Gastrocnemius medialis (tissue), 4 donors: ENCODE measurements around the gene CDC25A. TPM values are rescaled to one million over a fixed set of nuclear protein-coding genes. Genes with fewer than 3 reads are reported as not detected.

Experiments used
- ATAC-seq, 2 donors: fragments of 150-250 bp; one replicate each; pipeline ENCODE4 v1.9.1; 2016
- DNase-seq, 2 donors: peaks; one replicate each; pipeline ENCODE4 v3.0.0-alpha.2; 2019
- H3K27ac ChIP-seq, 4 donors: fragments of 200-600 bp; sonication (generic); 1 replicate in 1 of 4; 2 replicates in 3 of 4; pipeline ENCODE4 v1.5.1; 2016 to 2018; ENCODE audit warnings: mild to moderate bottlenecking in 2 of 4, moderate library complexity in 1 of 4
- H3K27me3 ChIP-seq, 3 donors: fragments of 200-600 bp; sonication (generic) in 2 of 3; 1 replicate in 1 of 3; 2 replicates in 2 of 3; pipeline versions ENCODE4 v1.5.1 to v1.6.0; 2016 to 2019; ENCODE audit warnings: mild to moderate bottlenecking in 1 of 3, moderate library complexity in 1 of 3
- H3K36me3 ChIP-seq, 2 donors: fragments of 200-600 bp; sonication (generic) in 1 of 2; one replicate each; pipeline ENCODE4 v1.5.1; 2017 to 2018
- H3K4me1 ChIP-seq, 2 donors: fragments of 200-600 bp; sonication (generic) in 1 of 2; one replicate each; pipeline ENCODE4 v1.5.1; 2016 to 2017; ENCODE audit warnings: mild to moderate bottlenecking in 2 of 2
- H3K4me3 ChIP-seq, 4 donors: fragments of 200-600 bp; sonication (generic) in 3 of 4; 1 replicate in 1 of 4; 2 replicates in 3 of 4; pipeline ENCODE4 v1.5.1; 2016 to 2019; ENCODE audit warnings: mild to moderate bottlenecking in 2 of 4
- H3K9me3 ChIP-seq, 3 donors: fragments of 200-600 bp; sonication (generic) in 2 of 3; 1 replicate in 1 of 3; 2 replicates in 2 of 3; pipeline ENCODE4 v1.5.1; 2016 to 2019
- CTCF ChIP-seq, 5 experiments: fragments of 450-650 bp in 3 of 5; fragments of 200-600 bp in 2 of 5; sonication (generic) in 2 of 5; IDR thresholded peaks in 4 of 5; conservative IDR thresholded peaks in 1 of 5; 1 replicate in 4 of 5; 2 replicates in 1 of 5; pipeline ENCODE4 v1.5.1; 2016 to 2019; ENCODE audit warnings: antibody characterized with exemption in 5 of 5, mild to moderate bottlenecking in 3 of 5, moderate library complexity in 3 of 5
- POLR2A ChIP-seq, 2 donors: fragments of 450-650 bp; IDR thresholded peaks; one replicate each; pipeline ENCODE4 v1.6.1; 2017; ENCODE audit warnings: antibody characterized with exemption in 2 of 2, mild to moderate bottlenecking in 2 of 2, moderate library complexity in 2 of 2
- in situ Hi-C, 4 donors: fragments of 200-750 bp; cut with MboI; loops; one replicate each; pipeline versions ENCODE4 v1.15.0 to v1.8.0; 2017; ENCODE audit warnings: low sequenced_read_pairs in 4 of 4
- intact Hi-C: fragments of 100-400 bp; cut with DNase I; formaldehyde crosslinking; loops from one replicate; pipeline ENCODE4 v1.15.1; 2023; ENCODE audit warnings: low total_unique reads
- total RNA-seq, 4 donors: library from RNA; depleted of rRNA; stranded (reverse); fragments of >200 nt; gene quantifications; one replicate each; pipeline versions ENCODE4 v1.1.0 to v1.2.3, GENCODE V29; 2016

The CDC25A gene
- total RNA-seq, 4 donors from 2014 or later, result 0.73 to 2.3 TPM; not detected in 2

GRCh38 chr3:48220746-48221145, 32.5 kb upstream of the CDC25A start:
- Histone ChIP-seq H3K4me1 (peaks cover 0 to 7% of the 10 kb centered on the region in 2 donors), H3K4me3 (no peak overlapping the region), H3K9me3 (no peaks in the 10 kb centered on the region), H3K27me3 (no peaks in the 10 kb centered on the region), H3K27ac (no peak overlapping the region), H3K36me3 (no peaks in the 10 kb centered on the region)
- in situ Hi-C loops, result no loop called here
- ATAC-seq (no peak), DNase-seq (no peak)
- no peak for TF ChIP-seq POLR2A (IDR thresholded peaks at IDR 0.05)
- no peak for TF ChIP-seq CTCF (IDR thresholded peaks at IDR 0.05 in 4 of 5, conservative IDR thresholded peaks at IDR 0.05 in 1 of 5)
- intact Hi-C loops, result no loop called here

GRCh38 chr3:48219543-48219942, 31.3 kb upstream of the CDC25A start:
- TF ChIP-seq POLR2A (IDR thresholded peaks at IDR 0.05) (no peak), CTCF (IDR thresholded peaks at IDR 0.05 in 4 of 5, conservative IDR thresholded peaks at IDR 0.05 in 1 of 5) (no peak)
- in situ Hi-C loops (no loop called here), intact Hi-C loops (no loop called here)
- Histone ChIP-seq H3K4me1 (peaks cover 4 to 16% of the 10 kb centered on the region in 2 donors), H3K27ac (no peak overlapping the region), H3K27me3 (no peaks in the 10 kb centered on the region), H3K4me3 (no peak overlapping the region), H3K9me3 (no peaks in the 10 kb centered on the region), H3K36me3 (no peaks in the 10 kb centered on the region)
- ATAC-seq (no peak), DNase-seq (peak in 1 of 2 donors; percentile 48)

- TF ChIP-seq POLR2A (IDR thresholded peaks at IDR 0.05) (no peak), CTCF (IDR thresholded peaks at IDR 0.05 in 4 of 5, conservative IDR thresholded peaks at IDR 0.05 in 1 of 5) (no peak)
- Histone ChIP-seq H3K4me1 (peaks cover 4 to 16% of the 10 kb centered on the region in 2 donors), H3K36me3 (no peaks in the 10 kb centered on the region), H3K4me3 (no peak overlapping the region), H3K9me3 (no peaks in the 10 kb centered on the region), H3K27me3 (no peaks in the 10 kb centered on the region), H3K27ac (no peak overlapping the region)
- in situ Hi-C loops, result no loop called here
- DNase-seq (no peak), ATAC-seq (no peak)
- intact Hi-C loops, result no loop called here
Observed at GRCh38 chr3:48218537-48218936, 30.3 kb upstream of the CDC25A start.

GRCh38 chr3:48217449-48217848, 29.2 kb upstream of the CDC25A start:
- intact Hi-C loops (no loop called here), in situ Hi-C loops (no loop called here)
- no peaks in the 10 kb centered on the region for H3K36me3 ChIP-seq
- no peak for TF ChIP-seq CTCF (IDR thresholded peaks at IDR 0.05 in 4 of 5, conservative IDR thresholded peaks at IDR 0.05 in 1 of 5)
- H3K27ac ChIP-seq, result no peak overlapping the region
- H3K9me3 ChIP-seq, result no peaks in the 10 kb centered on the region
- no peak overlapping the region for H3K4me3 ChIP-seq
- DNase-seq (peak in 1 of 2 donors; percentile 66), ATAC-seq (peak in 1 of 2 donors; percentile 19)
- peaks cover 4 to 16% of the 10 kb centered on the region in 2 donors for H3K4me1 ChIP-seq
- no peaks in the 10 kb centered on the region for H3K27me3 ChIP-seq

- Histone ChIP-seq H3K4me1 (peaks cover 4 to 16% of the 10 kb centered on the region in 2 donors), H3K36me3 (no peaks in the 10 kb centered on the region), H3K9me3 (no peaks in the 10 kb centered on the region), H3K27ac (peak overlapping the region; percentile 60 to 70 (median 64)), H3K27me3 (no peaks in the 10 kb centered on the region), H3K4me3 (no peak overlapping the region)
- DNase-seq, result peak in 1 of 2 donors; percentile 44
- ATAC-seq, result peak; percentile 42 to 51
- in situ Hi-C loops, result no loop called here
- intact Hi-C loops, result no loop called here
- TF ChIP-seq POLR2A (IDR thresholded peaks at IDR 0.05), result no peak
- TF ChIP-seq CTCF (IDR thresholded peaks at IDR 0.05 in 4 of 5, conservative IDR thresholded peaks at IDR 0.05 in 1 of 5), result no peak
Observed at GRCh38 chr3:48215876-48216275, 27.7 kb upstream of the CDC25A start.
